C4-2B (cell line): Measurements from ENCODE around the gene TGM4.
"Not testable (repeated sequence)": the region's sequence is repeated elsewhere in the genome, so short reads cannot be mapped to it uniquely, and the experiment has no call there.

Experiments
- H3K27ac ChIP-seq: fragments of 450-650 bp; 2 replicates; pipeline ENCODE4 v1.5.1; 2017
- ZFX ChIP-seq: fragments of 450-650 bp; IDR thresholded peaks from 2 replicates; pipeline ENCODE4 v1.6.1; 2017
- TF ChIP-seq, protein P1 (sequence below): fragments of 450-650 bp; conservative IDR thresholded peaks from 2 replicates; pipeline ENCODE4 v1.5.1; 2017; ENCODE audit warnings: mild to moderate bottlenecking

The TGM4 gene

DNA sequence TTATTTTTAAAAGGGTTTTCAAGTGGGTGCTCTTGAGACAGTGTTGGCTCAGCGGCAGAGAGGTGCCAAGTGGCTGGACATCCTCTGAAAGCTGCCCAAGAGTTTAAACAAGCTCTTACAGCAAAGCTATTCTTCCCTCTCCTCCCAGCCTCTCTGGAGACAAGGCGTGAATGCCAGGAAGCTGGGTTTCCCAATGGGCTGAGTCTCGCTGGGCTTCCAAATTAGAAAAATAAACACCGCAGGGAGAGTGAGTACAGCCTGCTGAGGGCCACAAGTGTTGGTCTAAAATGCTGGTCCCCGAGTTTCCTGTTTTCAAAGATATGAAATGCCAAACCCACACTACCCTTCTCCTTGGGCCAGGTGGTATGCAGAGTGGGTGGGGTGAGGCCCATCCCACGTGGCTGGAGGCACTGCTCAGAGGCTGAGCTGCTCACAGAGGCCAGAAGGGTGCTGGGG, 65.2 kb downstream of the TGM4 start:
- TF ChIP-seq, protein P1, sequence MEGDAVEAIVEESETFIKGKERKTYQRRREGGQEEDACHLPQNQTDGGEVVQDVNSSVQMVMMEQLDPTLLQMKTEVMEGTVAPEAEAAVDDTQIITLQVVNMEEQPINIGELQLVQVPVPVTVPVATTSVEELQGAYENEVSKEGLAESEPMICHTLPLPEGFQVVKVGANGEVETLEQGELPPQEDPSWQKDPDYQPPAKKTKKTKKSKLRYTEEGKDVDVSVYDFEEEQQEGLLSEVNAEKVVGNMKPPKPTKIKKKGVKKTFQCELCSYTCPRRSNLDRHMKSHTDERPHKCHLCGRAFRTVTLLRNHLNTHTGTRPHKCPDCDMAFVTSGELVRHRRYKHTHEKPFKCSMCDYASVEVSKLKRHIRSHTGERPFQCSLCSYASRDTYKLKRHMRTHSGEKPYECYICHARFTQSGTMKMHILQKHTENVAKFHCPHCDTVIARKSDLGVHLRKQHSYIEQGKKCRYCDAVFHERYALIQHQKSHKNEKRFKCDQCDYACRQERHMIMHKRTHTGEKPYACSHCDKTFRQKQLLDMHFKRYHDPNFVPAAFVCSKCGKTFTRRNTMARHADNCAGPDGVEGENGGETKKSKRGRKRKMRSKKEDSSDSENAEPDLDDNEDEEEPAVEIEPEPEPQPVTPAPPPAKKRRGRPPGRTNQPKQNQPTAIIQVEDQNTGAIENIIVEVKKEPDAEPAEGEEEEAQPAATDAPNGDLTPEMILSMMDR = no peak
- H3K27ac ChIP-seq = no peak overlapping the region

DNA sequence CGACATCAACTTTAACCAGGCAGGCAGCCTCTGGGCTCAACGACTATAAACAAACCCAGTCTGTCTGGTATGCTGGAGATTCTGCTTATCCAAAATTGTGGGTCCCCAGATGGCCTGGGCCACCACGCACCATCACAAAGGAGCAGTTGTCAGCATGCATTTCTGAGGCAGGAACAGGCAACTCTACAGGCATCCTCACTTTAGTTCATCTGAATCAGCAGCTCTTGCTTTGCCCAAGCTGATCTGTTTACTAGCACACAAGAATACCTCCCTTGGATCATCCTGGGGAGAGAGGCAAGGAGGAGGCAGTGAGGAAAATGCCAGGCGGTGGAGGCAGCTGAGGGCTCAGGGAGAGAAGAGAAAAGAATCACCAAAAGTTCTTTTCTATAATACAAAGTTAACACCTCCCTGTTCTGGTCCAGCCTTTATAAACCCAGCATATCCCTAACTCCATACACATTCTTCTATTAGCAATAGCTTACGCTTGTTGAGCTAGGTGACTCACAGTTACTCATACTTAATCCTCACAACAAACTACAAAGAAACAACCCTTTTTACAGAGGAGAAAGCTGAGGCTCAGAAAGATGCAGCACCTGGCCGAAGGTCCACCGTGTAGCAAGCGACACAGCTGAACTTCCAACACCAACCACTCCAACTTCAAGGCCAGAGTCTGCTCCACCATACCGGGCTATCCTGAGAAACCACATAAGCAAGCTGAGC, 68.0 kb downstream of the TGM4 start:
- no peak overlapping the region for H3K27ac ChIP-seq
- TF ChIP-seq, protein P1 = no peak
- TF ChIP-seq ZFX = no peak

DNA sequence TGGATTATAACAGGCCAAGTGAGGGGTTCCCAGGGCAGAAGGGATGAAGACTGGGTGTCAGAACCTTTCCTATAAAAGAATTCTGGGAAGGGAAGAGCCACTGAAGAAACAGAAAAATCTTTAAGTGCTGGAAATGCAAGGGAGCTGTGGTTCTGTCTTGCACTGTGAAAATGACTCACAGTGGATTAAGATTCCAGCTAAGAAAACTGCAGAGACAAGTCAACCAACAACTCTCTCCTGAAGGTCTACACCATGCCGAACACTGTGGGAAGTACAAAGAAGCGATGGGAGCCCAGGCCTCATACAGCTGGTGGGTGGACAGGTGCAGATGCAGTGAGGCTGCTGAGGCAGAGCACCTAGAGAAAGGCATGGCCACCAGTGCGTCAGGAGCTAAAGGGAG, 73.8 kb downstream of the TGM4 start:
- no peak for TF ChIP-seq ZFX
- TF ChIP-seq, protein P1 = no peak
- H3K27ac ChIP-seq = no peak overlapping the region

DNA sequence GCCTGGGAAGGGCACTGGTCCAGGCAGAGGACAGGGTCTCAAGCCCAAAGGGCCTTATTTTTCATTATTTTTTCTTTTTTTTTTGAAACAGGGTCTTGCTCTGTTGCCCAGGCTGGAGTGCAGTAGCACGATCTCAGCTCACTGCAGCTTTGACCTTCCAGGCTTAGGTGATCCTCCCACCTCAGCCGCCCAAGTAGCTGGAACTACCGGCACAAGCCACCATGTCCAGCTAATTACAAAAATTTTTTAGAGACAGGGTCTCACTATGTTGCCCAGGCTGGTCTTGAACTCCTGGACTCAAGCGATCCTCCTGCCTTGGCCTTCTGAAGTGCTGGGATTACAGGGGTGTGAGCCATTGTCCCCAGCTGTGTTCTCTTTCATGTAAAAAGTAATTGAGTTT, 75.4 kb downstream of the TGM4 start:
- not testable (repeated sequence) for H3K27ac ChIP-seq

DNA sequence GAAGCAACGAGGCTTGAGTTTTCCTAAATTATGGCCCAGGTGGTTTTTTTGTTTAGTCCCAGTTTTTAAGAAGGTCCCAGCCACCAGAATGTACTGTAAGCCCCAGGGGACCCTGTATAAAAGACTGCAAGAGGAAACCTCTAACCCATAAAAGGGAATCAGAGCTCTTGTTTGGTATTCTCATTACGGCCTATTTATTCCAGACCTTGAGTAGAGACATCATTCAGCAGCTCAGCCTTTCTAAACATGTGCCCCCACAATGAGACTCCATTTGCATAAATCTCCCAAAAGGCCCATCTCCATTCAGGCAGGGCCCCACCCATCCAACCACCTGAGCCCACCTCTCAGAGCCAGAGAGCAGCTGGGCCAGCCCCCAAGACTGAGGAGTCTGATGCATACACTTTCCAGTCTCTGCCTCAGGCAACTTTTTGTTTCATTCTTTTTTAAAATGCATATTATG, 75.9 kb downstream of the TGM4 start:
- no peak overlapping the region for H3K27ac ChIP-seq
- TF ChIP-seq, protein P1 = no peak
- no peak for TF ChIP-seq ZFX

DNA sequence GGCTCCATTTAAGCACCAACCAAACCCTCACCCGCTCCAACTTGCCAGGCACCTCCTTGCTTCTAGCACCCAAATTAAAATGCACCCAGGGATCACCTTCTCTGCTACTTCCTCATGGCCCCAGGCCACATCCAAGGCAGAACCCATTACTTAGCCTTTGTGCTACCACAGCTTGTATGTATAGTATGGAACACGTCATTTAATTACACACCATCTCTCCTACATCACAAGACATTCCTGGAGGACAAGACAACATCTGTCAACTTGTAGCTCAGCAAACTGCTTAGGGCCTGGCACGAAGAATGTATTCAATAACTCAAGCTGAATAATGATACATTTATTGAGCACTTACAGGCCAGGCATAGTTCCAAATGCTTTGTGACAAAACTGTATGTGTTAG, 78.3 kb downstream of the TGM4 start:
- TF ChIP-seq, protein P1 = no peak
- no peak for TF ChIP-seq ZFX
- H3K27ac ChIP-seq = no peak overlapping the region

DNA sequence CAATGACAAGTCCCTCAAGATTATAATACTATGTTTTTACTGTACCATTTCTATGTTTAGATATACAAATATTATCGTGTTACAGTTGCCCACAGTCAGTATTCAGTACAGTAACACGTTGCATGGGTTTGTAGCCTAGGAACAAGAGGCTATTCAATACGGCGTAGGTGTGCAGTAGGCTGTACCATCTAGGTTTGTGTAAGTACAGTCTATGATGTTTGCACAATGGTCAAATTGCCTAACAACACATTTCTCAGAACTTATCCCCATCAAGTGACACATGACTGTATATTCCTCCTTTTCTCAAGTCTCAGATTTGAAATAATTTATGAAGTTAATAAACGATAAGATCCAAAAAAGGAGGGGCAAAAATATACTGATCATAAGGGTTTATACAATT, 79.9 kb downstream of the TGM4 start:
- H3K27ac ChIP-seq = no peak overlapping the region
- no peak for TF ChIP-seq ZFX

DNA sequence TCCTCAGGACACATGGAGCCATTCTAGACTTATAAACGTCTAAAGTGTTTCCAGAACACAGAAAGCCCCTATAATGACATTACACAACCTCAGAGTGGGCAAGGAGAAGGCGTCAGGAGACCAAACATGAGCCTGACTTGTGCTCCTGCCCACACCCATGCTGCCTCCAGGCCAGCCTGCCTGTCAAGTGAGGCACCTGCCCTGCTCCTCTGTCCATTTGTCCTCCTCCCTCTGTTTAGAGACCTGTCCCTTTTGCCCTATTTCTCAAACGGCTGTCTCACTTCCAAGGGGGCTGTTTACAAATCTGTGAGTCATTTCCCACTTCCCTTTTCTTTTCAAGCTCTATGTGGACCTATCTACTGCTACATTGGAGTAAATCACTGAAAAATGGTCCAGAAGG, 80.6 kb downstream of the TGM4 start:
- TF ChIP-seq, protein P1 = no peak
- no peak for TF ChIP-seq ZFX
- no peak overlapping the region for H3K27ac ChIP-seq
